Measurements from ENCODE around the gene NCF2.
A peak's percentile ranks its signal among the peaks of the same experiment; 100 is the strongest.
"Not testable (repeated sequence)": the region's sequence is repeated elsewhere in the genome, so short reads cannot be mapped to it uniquely, and the experiment has no call there.

Gene NCF2, protein sequence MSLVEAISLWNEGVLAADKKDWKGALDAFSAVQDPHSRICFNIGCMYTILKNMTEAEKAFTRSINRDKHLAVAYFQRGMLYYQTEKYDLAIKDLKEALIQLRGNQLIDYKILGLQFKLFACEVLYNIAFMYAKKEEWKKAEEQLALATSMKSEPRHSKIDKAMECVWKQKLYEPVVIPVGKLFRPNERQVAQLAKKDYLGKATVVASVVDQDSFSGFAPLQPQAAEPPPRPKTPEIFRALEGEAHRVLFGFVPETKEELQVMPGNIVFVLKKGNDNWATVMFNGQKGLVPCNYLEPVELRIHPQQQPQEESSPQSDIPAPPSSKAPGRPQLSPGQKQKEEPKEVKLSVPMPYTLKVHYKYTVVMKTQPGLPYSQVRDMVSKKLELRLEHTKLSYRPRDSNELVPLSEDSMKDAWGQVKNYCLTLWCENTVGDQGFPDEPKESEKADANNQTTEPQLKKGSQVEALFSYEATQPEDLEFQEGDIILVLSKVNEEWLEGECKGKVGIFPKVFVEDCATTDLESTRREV

DNA sequence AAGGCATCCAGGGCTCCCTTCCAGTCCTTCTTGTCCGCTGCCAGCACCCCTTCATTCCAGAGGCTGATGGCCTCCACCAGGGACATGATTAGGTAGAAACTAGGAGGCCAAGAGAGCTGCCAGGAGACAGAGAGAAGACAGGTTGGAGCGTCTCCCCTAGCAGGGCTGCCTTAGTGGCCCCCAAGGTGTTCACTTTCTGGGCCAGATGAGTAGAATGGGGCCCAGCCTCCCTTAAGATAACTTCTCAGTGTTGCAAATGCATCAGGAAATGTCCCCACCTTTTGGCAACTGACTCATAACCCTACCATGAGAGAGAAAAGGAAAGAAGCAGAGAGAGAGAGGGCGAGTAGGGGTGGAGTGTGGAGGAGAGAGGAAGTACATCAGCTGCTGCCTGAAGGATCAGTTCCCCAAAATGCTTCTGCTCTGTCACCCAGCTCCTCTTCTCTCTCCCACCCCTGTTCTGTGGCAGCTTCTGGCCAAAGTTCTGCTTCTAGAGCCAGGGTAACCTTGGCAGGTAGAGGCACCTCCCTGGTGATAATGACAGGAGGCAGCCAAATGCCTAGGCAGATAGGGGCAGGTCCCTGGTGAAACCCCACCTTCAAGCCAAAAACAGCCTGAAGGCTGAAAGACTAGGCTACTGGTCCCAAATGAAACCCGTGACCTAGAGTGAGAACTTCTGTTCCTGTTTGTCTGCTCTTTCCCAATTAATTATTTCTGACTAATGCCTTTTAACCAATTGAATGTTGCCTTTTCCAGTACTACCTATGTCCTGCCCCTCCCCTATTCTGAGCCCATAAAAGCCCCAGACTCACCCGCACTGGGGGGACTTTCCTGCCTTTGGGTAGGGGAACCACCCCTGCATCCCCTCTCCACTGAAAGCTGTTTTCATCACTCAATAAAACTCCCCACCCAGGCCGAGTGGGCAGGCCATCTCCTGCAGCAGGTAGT lies at the start of gene NCF2:
Gene NCF2, minus strand, starts transcription at position 216 of the 948 bp plus-strand sequence. Its CDS starts 130 bp downstream, at position 86.
- no peak for DNase-seq

- no peak for DNase-seq
Observed at GRCh38 chr1:183638649-183639387, 48.6 kb upstream of the NCF2 start.

GRCh38 chr1:183636783-183637182 lies 46.5 kb upstream of the NCF2 start:
- no peak for DNase-seq

- no peak for DNase-seq
Observed at GRCh38 chr1:183636334-183636682, 46.0 kb upstream of the NCF2 start.

DNA sequence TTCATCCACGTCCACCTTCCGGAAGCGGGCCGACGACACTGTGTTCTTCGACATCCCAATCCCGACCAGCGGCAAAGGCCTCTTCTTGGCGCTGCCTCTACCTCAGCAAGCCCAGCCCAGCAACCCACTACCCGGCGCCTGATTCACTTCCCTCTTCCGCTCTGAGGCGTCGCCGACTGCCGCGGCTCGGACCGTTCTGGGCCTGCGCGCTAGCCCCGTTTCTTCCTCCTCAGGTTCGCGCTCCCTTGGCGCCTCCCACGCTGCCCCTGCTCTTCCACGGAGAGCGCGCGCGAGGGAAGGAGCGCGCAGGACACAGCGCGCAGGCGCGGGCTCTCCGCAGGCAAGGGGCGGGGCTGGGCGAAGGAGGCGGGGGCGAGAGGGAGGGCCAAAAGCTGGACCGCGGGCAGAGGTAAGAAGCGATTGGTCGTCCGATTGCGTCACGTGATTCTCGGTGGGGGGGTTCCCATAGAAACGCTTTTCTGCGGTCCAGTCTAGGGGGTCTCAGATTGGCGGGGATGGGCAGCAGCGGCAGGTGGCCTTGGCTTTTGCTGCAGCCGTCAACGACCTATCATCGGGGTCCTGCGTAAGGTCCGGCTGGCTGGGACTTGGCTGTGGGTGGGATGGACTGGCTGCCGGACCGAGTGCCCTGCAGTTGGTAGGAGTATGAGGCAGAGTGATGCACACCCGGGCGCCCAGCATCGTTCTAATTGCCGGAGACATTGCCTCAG lies 45.5 kb upstream of the NCF2 start, which contains the start of gene ARPC5:
Gene ARPC5, minus strand, starts transcription at position 178 of the 728 bp plus-strand sequence. Its CDS starts 124 bp downstream, at position 54.
- peak; percentile 94 for DNase-seq

GRCh38 chr1:183635099-183635605 lies 44.9 kb upstream of the NCF2 start:
- no peak for DNase-seq

GRCh38 chr1:183634429-183635065 lies 44.3 kb upstream of the NCF2 start:
- DNase-seq = no peak

GRCh38 chr1:183633676-183634343 lies 43.6 kb upstream of the NCF2 start:
- DNase-seq = no peak

GRCh38 chr1:183632964-183633363 lies 42.7 kb upstream of the NCF2 start:
- DNase-seq = no peak

DNA sequence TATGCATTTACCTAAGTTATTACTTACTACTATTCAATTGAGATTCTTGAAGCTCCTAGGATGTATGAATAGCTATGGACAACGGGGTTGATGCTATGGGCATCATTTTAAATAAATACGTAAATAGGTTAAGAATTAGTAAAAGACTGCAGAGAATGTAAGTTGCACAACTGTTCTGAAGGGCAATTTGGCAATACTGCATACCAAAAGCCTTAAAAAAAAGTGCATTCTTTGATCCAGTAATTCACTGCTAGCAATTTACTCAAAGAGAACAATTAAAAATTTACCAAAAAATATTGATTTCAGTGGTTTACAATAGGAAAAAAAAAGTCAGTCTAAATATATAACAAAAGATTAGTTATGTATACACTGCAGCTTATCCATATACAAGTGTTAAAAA lies 41.9 kb upstream of the NCF2 start:
- no peak for DNase-seq

DNA sequence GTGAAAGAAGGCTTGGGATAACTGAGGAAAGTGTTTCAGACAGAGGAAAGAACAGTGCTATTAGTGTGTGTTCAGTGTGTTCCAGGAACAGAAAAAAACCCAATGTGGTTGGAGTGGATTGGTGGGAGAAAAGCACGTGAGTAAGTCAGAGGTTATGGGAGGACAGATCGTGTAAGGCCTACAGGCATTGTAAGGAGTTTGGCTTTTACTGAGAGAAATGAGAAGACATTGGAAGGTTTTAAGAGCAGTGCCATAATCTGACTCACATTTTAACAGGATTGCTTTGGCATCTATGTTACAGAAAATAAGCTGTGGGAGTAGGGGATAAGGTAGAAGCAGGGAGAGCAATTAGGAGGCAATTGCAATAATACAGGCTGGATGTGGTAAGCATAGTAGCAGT lies 40.5 kb upstream of the NCF2 start:
- no peak for DNase-seq

DNA sequence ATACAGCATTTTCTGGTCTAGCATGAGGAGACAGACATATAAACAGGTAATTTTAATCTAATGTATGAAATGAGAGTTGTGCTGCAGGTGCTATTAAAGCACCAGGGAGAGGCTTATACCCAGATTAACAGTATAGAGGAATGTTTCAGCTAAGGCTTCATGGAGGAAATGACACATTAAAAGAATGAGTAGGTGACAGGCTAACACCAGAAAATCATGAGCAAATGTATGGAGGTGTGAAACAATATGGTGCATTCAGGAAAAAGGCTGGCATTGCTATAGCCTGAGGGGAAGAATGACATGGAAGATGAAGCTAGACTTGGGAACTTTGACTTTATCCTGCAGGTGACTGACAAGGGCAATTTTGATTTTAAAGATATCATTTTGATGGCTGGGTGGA lies 38.3 kb upstream of the NCF2 start:
- DNase-seq = no peak

- not testable (repeated sequence) for DNase-seq
Observed at GRCh38 chr1:183626236-183626635, 36.0 kb upstream of the NCF2 start.

GRCh38 chr1:183622884-183623785 lies 32.9 kb upstream of the NCF2 start:
- DNase-seq = peak; percentile 37

GRCh38 chr1:183622013-183622412 lies 31.8 kb upstream of the NCF2 start:
- no peak for DNase-seq

DNA sequence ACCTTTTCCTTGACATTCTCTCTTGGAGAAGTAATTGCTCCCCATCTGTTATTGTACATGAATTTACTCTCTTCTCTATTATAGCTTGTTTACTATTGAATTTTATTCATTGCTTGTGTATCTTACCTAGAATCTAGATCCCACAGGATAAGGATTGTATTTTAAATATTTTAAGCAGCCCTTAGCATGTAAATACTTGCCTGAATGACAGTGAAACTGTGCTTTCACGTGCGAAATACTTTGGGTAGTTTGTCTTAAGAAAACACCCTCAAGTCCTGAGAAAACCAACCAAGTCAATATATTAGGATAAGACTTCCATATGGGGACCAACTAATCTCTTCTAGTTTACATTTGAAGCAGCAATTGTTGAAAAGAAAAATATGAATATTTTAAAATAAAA lies 30.1 kb upstream of the NCF2 start:
- DNase-seq = no peak

- DNase-seq = no peak
Observed at GRCh38 chr1:183619781-183620180, 29.5 kb upstream of the NCF2 start.

- not testable (repeated sequence) for DNase-seq
Observed at GRCh38 chr1:183618202-183618601, 27.9 kb upstream of the NCF2 start.

DNA sequence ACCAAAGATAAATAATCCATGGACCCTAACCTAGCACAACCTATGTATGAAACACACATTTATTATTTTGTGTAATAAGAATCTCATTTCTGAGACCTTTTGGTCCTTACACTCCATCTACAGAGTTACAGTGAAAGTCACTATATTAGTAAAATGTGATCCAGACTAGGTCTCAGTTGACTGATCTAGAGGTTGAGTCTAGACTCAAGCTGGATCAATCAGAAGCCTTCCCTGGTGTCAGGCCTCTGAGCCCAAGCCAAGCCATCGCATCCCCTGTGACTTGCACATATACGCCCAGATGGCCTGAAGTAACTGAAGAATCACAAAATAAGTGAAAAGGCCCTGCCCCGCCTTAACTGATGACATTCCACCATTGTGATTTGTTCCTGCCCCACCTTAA lies 22.7 kb upstream of the NCF2 start:
- not testable (repeated sequence) for DNase-seq

DNA sequence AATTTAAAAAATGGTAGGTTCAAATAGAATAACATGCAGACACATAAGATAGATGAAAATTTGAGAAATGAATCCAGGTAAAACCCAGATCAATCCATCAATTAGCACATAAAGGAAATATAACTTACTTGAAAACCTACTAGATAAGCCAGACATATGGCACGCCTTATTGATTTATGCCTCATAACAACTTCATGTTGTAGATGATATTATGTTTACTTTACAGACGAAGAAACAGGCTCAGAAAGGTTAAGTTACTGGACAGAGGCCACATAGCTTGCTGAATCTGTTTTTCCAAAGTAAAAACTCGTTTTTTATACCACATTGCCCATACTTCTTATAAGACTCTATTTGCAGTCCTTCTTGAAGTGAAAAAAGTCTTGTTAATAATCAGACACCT lies 22.1 kb upstream of the NCF2 start:
- no peak for DNase-seq
